ENCODE results near the gene CA11.

DNA sequence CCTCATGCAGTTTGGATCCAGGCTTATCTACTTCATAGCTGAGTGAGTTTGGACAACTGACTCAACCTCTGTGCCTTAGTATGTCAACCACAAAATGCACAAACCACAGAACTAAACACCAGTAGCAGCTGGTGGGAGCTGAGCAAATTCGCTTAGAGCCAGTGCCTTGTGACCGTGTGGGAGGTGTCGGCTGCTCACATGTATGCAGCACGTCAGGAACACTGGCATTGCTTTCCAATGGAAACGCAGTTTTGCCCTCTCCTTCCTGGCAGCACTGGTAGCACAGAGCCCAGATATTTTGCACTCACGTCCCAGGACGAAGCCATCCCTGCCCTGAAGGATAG, 35.1 kb upstream of the CA11 start:
- TF ChIP-seq, protein P1, sequence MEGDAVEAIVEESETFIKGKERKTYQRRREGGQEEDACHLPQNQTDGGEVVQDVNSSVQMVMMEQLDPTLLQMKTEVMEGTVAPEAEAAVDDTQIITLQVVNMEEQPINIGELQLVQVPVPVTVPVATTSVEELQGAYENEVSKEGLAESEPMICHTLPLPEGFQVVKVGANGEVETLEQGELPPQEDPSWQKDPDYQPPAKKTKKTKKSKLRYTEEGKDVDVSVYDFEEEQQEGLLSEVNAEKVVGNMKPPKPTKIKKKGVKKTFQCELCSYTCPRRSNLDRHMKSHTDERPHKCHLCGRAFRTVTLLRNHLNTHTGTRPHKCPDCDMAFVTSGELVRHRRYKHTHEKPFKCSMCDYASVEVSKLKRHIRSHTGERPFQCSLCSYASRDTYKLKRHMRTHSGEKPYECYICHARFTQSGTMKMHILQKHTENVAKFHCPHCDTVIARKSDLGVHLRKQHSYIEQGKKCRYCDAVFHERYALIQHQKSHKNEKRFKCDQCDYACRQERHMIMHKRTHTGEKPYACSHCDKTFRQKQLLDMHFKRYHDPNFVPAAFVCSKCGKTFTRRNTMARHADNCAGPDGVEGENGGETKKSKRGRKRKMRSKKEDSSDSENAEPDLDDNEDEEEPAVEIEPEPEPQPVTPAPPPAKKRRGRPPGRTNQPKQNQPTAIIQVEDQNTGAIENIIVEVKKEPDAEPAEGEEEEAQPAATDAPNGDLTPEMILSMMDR (IDR thresholded peaks at IDR 0.05) = no peak
- TF ChIP-seq POLR2A (IDR thresholded peaks at IDR 0.05) = no peak
- no peak for TF ChIP-seq POLR2AphosphoS5 (IDR thresholded peaks at IDR 0.05)
